Measurements from ENCODE around the gene FUT8.
"Not testable (repeated sequence)": the region's sequence is repeated elsewhere in the genome, so short reads cannot be mapped to it uniquely, and the experiment has no call there.

FUT8 gene

DNA sequence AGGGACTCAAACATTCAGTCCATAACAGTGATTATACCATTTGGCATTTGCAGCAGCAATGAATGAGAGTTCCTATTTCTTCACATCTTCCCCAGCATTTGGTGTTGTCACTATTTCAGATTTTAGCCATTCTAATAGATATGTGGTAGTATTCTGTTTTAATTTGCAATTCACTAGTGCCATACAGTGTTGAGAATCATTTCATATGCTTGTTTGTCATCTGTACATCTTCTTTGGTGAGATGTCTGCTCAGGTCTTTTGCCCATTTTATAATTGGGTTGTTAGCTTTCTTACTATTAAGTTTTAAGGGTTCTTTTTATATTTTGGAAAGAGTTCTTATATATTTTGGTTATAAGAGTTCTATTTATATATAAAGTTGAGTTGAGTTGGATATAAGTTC, 276.5 kb downstream of the FUT8 start:
- TF ChIP-seq, protein P1, sequence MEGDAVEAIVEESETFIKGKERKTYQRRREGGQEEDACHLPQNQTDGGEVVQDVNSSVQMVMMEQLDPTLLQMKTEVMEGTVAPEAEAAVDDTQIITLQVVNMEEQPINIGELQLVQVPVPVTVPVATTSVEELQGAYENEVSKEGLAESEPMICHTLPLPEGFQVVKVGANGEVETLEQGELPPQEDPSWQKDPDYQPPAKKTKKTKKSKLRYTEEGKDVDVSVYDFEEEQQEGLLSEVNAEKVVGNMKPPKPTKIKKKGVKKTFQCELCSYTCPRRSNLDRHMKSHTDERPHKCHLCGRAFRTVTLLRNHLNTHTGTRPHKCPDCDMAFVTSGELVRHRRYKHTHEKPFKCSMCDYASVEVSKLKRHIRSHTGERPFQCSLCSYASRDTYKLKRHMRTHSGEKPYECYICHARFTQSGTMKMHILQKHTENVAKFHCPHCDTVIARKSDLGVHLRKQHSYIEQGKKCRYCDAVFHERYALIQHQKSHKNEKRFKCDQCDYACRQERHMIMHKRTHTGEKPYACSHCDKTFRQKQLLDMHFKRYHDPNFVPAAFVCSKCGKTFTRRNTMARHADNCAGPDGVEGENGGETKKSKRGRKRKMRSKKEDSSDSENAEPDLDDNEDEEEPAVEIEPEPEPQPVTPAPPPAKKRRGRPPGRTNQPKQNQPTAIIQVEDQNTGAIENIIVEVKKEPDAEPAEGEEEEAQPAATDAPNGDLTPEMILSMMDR (IDR thresholded peaks at IDR 0.05; ENCODE audit: low read depth, low read length, missing control alignments): no peak
- in situ Hi-C loops (cut with HindIII; ENCODE audit: low sequenced_read_pairs): no loop called here
- no peak overlapping the region for H3K4me3 ChIP-seq (ENCODE audit: low read depth, low read length)
- DNase-seq (ENCODE audit: low read depth): no peak

DNA sequence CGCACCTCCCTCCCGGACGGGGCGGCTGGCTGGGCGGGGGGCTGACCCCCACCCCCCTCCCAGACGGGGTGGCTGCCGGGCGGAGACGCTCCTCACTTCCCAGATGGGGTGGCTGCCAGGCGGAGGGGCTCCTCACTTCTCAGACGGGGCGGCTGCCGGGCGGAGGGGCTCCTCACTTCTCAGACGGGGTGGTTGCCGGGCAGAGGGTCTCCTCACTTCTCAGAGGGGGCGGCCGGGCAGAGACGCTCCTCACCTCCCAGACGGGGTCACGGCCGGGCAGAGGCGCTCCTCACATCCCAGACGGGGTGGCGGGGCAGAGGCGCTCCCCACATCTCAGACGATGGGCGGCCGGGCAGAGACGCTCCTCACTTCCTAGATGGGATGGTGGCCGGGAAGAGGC, 280.0 kb downstream of the FUT8 start:
- H3K4me3 ChIP-seq (ENCODE audit: low read depth, low read length); DNase-seq (ENCODE audit: low read depth); in situ Hi-C loops (cut with HindIII; ENCODE audit: low sequenced_read_pairs): not testable (repeated sequence)

DNA sequence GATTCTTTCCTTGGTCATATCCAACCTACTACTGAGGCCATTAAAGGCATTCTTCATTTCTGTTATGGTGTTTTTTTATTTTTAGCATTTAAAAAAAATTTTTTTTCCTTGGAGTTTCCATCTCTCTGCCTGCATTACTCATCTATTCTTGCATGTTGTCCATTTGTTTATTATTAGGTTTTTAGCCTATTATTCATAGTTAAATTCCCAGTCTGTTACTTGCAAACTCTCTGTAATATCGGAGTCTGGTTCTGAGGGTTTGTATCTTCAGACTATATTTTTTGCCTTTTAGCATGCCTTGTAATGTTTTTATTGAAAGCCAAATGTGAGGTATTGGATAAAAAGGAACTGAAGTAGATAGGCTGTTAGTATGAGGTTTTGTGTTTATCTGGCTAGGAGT, 284.3 kb downstream of the FUT8 start:
- TF ChIP-seq, protein P1 (IDR thresholded peaks at IDR 0.05; ENCODE audit: low read depth, low read length, missing control alignments): no peak
- in situ Hi-C loops (cut with HindIII; ENCODE audit: low sequenced_read_pairs): no loop called here
- DNase-seq (ENCODE audit: low read depth): no peak

DNA sequence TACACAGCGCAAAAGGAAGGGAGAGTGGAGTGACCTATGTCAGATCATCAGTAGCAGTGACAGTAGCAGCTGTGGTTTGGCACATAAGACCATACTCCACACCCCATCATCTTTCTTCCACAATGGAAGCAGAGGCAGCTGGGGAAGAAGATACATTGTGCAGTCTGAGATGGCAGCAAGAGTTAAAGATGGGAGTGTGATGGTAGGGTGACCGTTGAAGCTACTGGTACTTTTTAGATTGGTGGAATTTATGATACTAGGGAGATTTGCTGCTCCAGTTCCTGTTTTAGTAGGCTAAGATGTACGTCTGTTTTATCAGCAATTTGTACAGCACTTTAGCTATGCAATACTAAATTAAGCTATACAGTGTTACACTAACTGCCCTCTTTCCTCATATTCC, 291.0 kb downstream of the FUT8 start:
- DNase-seq (ENCODE audit: low read depth): no peak
- TF ChIP-seq, protein P1 (IDR thresholded peaks at IDR 0.05; ENCODE audit: low read depth, low read length, missing control alignments): no peak
- in situ Hi-C loops (cut with HindIII; ENCODE audit: low sequenced_read_pairs): no loop called here
- no peak overlapping the region for H3K4me3 ChIP-seq (ENCODE audit: low read depth, low read length)

More for the DNA sequence above, 284.3 kb downstream of the FUT8 start:
- no peak overlapping the region for H3K4me3 ChIP-seq (ENCODE audit: low read depth, low read length)

DNA sequence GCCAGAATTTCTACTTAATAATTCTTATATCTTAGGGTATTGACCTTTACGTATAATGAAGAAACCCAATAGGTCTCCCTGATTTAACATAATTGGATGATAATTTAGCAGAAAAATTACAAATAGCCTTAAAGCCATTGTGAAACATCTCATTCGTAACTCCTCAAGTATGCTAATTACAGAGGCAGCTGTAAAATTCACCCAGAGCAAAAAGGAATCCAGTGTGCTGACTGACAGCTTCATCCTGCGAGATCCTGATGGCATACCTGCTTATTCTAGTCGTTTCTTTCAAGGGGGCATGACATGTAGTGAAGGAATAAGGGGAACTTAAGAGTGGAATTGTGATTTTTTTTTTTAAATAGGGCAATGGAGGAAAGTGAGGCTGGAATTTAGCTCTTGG, 291.5 kb downstream of the FUT8 start:
- TF ChIP-seq, protein P1 (IDR thresholded peaks at IDR 0.05; ENCODE audit: low read depth, low read length, missing control alignments): no peak
- no peak for DNase-seq (ENCODE audit: low read depth)
- in situ Hi-C loops (cut with HindIII; ENCODE audit: low sequenced_read_pairs): no loop called here
- no peak overlapping the region for H3K4me3 ChIP-seq (ENCODE audit: low read depth, low read length)

DNA sequence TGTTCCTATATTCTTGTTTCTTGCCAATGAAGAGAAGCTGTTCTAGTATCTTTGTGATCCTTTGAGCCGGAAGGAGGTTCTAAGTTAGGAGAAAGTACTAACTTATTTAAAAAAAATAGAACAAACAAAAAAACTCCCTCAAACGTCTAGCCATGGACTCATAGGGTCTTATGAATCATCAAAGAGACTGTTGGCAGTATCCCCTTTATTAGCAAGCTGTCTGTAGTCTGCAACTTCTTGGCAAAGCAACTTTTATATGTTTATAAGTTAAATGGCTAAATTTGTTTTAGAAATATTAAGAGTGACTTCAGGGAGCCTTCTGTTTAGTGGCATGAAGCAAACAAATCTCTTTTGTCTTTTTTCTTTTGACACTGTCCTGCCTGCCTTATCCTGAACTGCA, 291.9 kb downstream of the FUT8 start:
- TF ChIP-seq, protein P1 (IDR thresholded peaks at IDR 0.05; ENCODE audit: low read depth, low read length, missing control alignments): no peak
- in situ Hi-C loops (cut with HindIII; ENCODE audit: low sequenced_read_pairs): no loop called here
- H3K4me3 ChIP-seq (ENCODE audit: low read depth, low read length): no peak overlapping the region
- DNase-seq (ENCODE audit: low read depth): peak; percentile 33

DNA sequence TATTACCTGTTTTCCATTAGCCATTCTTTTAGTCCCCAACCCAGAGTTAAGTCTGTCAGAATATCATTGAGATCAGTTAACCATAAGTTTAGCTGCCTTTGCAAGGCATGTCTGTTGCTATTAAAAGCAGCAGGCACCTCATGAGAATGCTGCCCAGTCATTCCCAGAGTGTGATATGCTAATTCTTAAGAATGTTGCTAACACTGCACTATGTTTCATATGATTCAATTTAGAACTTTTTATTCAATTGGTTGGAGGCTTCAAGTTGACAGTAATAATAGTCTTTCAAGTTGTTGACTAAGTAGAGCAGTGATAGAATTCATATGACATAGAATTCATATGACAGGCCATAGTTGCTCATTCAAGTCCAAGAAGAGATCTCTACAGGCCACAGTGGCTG, 292.3 kb downstream of the FUT8 start:
- in situ Hi-C loops (cut with HindIII; ENCODE audit: low sequenced_read_pairs): no loop called here
- H3K4me3 ChIP-seq (ENCODE audit: low read depth, low read length): no peak overlapping the region
- no peak for DNase-seq (ENCODE audit: low read depth)

More for the DNA sequence above, 292.3 kb downstream of the FUT8 start:
- TF ChIP-seq, protein P1 (IDR thresholded peaks at IDR 0.05; ENCODE audit: low read depth, low read length, missing control alignments): no peak

Measured in astrocyte of the cerebellum (primary cell).